ENCODE data around the gene IDH3G.

Gene IDH3G

GRCh38 chrX:153806999-153807575 lies 12.9 kb upstream of the IDH3G start:
- Histone ChIP-seq H4K20me1 (ENCODE audit: insufficient read depth) (no peaks in the 10 kb centered on the region), H2AFZ (ENCODE audit: low read depth) (no peak overlapping the region), H3K27ac (no peak overlapping the region), H3K36me3 (ENCODE audit: insufficient read depth) (no peaks in the 10 kb centered on the region), H3K4me1 (ENCODE audit: low read depth, poor library complexity, severe bottlenecking) (no peaks in the 10 kb centered on the region), H3K4me2 (no peak overlapping the region), H3K9ac (no peak overlapping the region), H3K4me3 (IDR thresholded peaks at IDR 0.05; ENCODE audit: insufficient read depth, low read depth, low read length) (no peak overlapping the region), H3K27me3 (ENCODE audit: insufficient read depth, low read depth) (peaks cover 27% of the 10 kb centered on the region; the same call in 1 of the 2 replicates), H3K79me2 (ENCODE audit: insufficient read depth, low read depth) (no peaks in the 10 kb centered on the region)
- TF ChIP-seq CTCF (conservative IDR thresholded peaks at IDR 0.05; ENCODE audit: low read depth, low read length), result no peak

DNA sequence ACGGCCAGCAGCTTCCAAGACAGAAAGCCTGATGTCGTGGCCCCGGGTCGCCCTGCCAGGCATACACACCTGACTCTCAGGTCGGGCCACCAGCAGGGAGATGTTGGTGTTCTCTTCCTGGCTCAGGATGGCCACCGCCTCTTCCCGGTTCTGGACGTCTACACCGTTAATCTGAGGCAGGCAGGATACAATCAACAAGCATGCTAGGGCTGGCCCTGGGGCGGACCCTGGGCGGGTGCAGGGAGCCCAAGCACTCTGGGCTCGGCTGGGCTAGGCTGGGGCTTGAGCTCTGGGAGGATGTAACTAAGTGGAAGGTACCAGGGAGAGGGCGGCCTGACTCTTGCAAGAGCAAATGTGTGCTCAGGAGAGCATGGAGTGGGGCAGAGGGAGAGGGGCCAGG lies 11.3 kb upstream of the IDH3G start:
- Histone ChIP-seq H3K27ac (no peak overlapping the region), H4K20me1 (ENCODE audit: insufficient read depth) (no peaks in the 10 kb centered on the region), H3K79me2 (ENCODE audit: insufficient read depth, low read depth) (no peaks in the 10 kb centered on the region), H2AFZ (ENCODE audit: low read depth) (no peak overlapping the region), H3K27me3 (ENCODE audit: insufficient read depth, low read depth) (peaks cover 17% of the 10 kb centered on the region; the same call in 1 of the 2 replicates), H3K4me1 (ENCODE audit: low read depth, poor library complexity, severe bottlenecking) (no peaks in the 10 kb centered on the region), H3K4me3 (IDR thresholded peaks at IDR 0.05; ENCODE audit: insufficient read depth, low read depth, low read length) (no peak overlapping the region), H3K9ac (no peak overlapping the region), H3K36me3 (ENCODE audit: insufficient read depth) (no peaks in the 10 kb centered on the region), H3K4me2 (no peak overlapping the region)
- TF ChIP-seq CTCF (conservative IDR thresholded peaks at IDR 0.05; ENCODE audit: low read depth, low read length), result no peak

DNA sequence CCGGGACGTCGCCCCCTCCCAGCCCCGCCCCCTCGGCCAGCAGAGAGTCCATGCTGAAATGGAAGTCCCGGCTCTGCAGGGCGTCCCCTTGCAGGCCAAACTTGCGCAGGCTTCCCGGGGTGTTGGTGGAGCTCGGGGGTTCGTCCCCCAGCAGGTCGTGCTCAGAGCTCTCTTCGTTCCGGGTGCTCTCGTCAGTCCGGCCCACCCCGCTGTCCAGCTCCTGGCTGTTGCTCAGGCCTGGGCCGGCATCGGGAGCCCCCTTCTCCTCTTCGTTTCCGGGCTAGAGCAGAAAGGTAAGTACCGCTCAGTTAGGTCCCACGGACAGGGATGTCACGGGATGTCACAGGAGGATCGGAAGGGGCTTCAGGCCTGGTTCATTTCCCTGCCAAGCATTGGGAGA lies 10.4 kb upstream of the IDH3G start:
- Histone ChIP-seq H2AFZ (ENCODE audit: low read depth) (no peak overlapping the region), H3K27ac (no peak overlapping the region), H3K9ac (no peak overlapping the region), H3K4me2 (no peak overlapping the region), H3K79me2 (ENCODE audit: insufficient read depth, low read depth) (no peaks in the 10 kb centered on the region), H3K36me3 (ENCODE audit: insufficient read depth) (no peaks in the 10 kb centered on the region), H3K4me1 (ENCODE audit: low read depth, poor library complexity, severe bottlenecking) (no peaks in the 10 kb centered on the region), H4K20me1 (ENCODE audit: insufficient read depth) (no peaks in the 10 kb centered on the region), H3K27me3 (ENCODE audit: insufficient read depth, low read depth) (peaks cover 17% of the 10 kb centered on the region; the same call in 1 of the 2 replicates), H3K4me3 (IDR thresholded peaks at IDR 0.05; ENCODE audit: insufficient read depth, low read depth, low read length) (no peak overlapping the region)
- TF ChIP-seq CTCF (conservative IDR thresholded peaks at IDR 0.05; ENCODE audit: low read depth, low read length), result no peak

DNA sequence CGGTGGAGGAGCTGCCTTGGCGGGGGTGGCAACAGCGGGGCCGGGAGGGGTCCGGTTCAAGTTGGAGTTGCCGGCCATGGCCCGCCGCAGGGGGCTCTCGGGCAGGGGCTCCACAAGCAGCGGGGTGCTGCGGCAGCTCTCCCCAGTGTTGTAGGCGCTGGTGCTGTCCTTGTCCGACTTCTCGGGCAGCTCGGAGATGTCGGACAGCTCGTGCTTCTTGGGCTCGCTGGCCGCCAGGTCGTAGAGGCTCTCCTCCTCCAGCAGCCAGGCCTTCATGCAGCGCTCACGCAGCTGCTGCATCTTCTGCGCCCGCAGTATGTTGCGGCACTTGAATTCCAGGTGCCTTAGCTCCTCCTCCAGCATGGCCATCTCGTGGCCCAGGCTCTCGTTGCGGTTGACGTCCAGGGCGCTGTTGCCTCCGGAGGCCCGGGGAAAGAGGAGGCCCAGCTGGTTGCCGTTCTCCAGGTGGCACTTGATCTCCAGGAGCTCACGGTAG lies 10.0 kb upstream of the IDH3G start:
- no peaks in the 10 kb centered on the region for H4K20me1 ChIP-seq (ENCODE audit: insufficient read depth)
- peaks cover 17% of the 10 kb centered on the region; the same call in 1 of the 2 replicates for H3K27me3 ChIP-seq (ENCODE audit: insufficient read depth, low read depth)
- H3K79me2 ChIP-seq (ENCODE audit: insufficient read depth, low read depth), result no peaks in the 10 kb centered on the region
- no peak overlapping the region for H3K9ac ChIP-seq
- no peak overlapping the region for H3K4me3 ChIP-seq (IDR thresholded peaks at IDR 0.05; ENCODE audit: insufficient read depth, low read depth, low read length)
- H3K36me3 ChIP-seq (ENCODE audit: insufficient read depth), result no peaks in the 10 kb centered on the region
- H2AFZ ChIP-seq (ENCODE audit: low read depth), result no peak overlapping the region
- no peak for TF ChIP-seq CTCF (conservative IDR thresholded peaks at IDR 0.05; ENCODE audit: low read depth, low read length)
- H3K4me1 ChIP-seq (ENCODE audit: low read depth, poor library complexity, severe bottlenecking), result no peaks in the 10 kb centered on the region
- H3K4me2 ChIP-seq, result no peak overlapping the region
- no peak overlapping the region for H3K27ac ChIP-seq

Measured in KMS-11 (cell line).